DOHH2 (cell line): ENCODE data around the gene TNRC18.

Experiments used
- H3F3A ChIP-seq: fragments of 200-600 bp; sonication (generic), shearing (Covaris generic); 2 replicates; pipeline ENCODE4 v1.6.0; 2016; ENCODE audit warnings: antibody characterized with exemption, mild to moderate bottlenecking; ENCODE audit not compliant: control insufficient read depth, insufficient read depth
- H3K27ac ChIP-seq: fragments of 200-600 bp; sonication (generic); 2 replicates; pipeline ENCODE4 v1.5.1; 2014; ENCODE audit warnings: low read depth, mild to moderate bottlenecking, low read length, moderate library complexity
- H3K27me3 ChIP-seq: fragments of 200-600 bp; sonication (generic); 2 replicates; pipeline ENCODE4 v1.6.1; 2014; ENCODE audit warnings: mild to moderate bottlenecking, low read length, mixed read lengths; ENCODE audit not compliant: control insufficient read depth
- H3K36me3 ChIP-seq: fragments of 200-600 bp; sonication (generic); 2 replicates; pipeline ENCODE4 v1.6.1; 2014; ENCODE audit warnings: mild to moderate bottlenecking, low read length, moderate library complexity, mixed read lengths; ENCODE audit not compliant: control insufficient read depth
- H3K4me1 ChIP-seq: fragments of 200-600 bp; sonication (generic); 2 replicates; pipeline ENCODE4 v1.6.1; 2014; ENCODE audit warnings: mild to moderate bottlenecking, low read length, mixed read lengths; ENCODE audit not compliant: control insufficient read depth
- H3K4me2 ChIP-seq: fragments of 200-600 bp; sonication (generic); 2 replicates; pipeline ENCODE4 v1.6.0; 2014; ENCODE audit warnings: mild to moderate bottlenecking, low read length, moderate library complexity
- H3K4me3 ChIP-seq: fragments of 200-600 bp; sonication (generic); 2 replicates; pipeline ENCODE4 v1.5.1; 2014; ENCODE audit warnings: mild to moderate bottlenecking, low read length, mixed read lengths
- H3K79me2 ChIP-seq: fragments of 200-600 bp; sonication (generic); 2 replicates; pipeline ENCODE4 v1.6.1; 2014; ENCODE audit warnings: mild to moderate bottlenecking, low read length, mixed read lengths; ENCODE audit not compliant: control insufficient read depth
- H3K9me2 ChIP-seq: fragments of 200-600 bp; sonication (generic); replicated peaks from 2 replicates; pipeline ENCODE4 v1.6.1; 2014; ENCODE audit warnings: mild to moderate bottlenecking, low read length, mixed read lengths; ENCODE audit not compliant: control insufficient read depth
- H3K9me3 ChIP-seq: fragments of 200-600 bp; sonication (generic); 2 replicates; pipeline ENCODE4 v1.6.1; 2014; ENCODE audit warnings: antibody characterized with exemption, low read length, mixed read lengths; ENCODE audit not compliant: control insufficient read depth, insufficient read depth
- H4K20me1 ChIP-seq: fragments of 200-600 bp; sonication (generic); 2 replicates; pipeline ENCODE4 v1.6.0; 2014; ENCODE audit warnings: low read depth, mild to moderate bottlenecking, antibody characterized with exemption, low read length, moderate library complexity; ENCODE audit not compliant: control insufficient read depth, insufficient read depth
- EZH2phosphoT487 ChIP-seq: fragments of 200-600 bp; sonication (generic); IDR thresholded peaks from 2 replicates; pipeline ENCODE4 v1.6.1; 2017; ENCODE audit warnings: borderline replicate concordance, mild to moderate bottlenecking, antibody characterized with exemption, low read length, moderate library complexity, mixed read lengths
- TF ChIP-seq, protein P1 (sequence below): fragments of 200-600 bp; sonication (generic); IDR thresholded peaks from one replicate; pipeline ENCODE4 v1.5.1; 2014; ENCODE audit warnings: antibody characterized with exemption, mild to moderate bottlenecking, low read depth, low read length; ENCODE audit not compliant: poor library complexity, severe bottlenecking

Gene TNRC18

DNA sequence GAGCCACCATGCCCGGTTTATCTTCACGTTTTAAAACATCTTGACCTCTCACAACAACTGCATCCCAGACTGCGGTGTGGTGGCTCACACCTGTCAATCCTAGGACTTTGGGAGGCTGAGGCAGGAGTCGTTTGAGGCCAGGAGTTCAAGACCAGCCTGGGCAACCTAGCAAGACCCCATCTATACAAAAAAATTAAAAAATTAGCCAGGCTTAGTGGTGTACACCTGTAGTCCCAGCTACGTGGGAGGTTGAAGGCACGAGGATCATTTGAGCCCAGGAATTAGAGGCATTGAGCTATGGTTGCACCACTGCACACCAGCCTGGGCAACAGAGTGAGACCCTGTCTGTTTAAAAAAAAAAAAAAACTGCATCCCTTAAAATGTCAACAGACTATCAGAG lies 20.2 kb downstream of the TNRC18 start:
- Histone ChIP-seq H3K9me3 (no peaks in the 10 kb centered on the region), H4K20me1 (no peaks in the 10 kb centered on the region), H3K4me2 (no peak overlapping the region), H3K79me2 (no peaks in the 10 kb centered on the region), H3K4me1 (no peaks in the 10 kb centered on the region), H3F3A (no peaks in the 10 kb centered on the region), H3K4me3 (no peak overlapping the region), H3K27me3 (no peaks in the 10 kb centered on the region), H3K9me2 (no peaks in the 10 kb centered on the region), H3K36me3 (no peaks in the 10 kb centered on the region), H3K27ac (no peak overlapping the region)
- TF ChIP-seq, protein P1, sequence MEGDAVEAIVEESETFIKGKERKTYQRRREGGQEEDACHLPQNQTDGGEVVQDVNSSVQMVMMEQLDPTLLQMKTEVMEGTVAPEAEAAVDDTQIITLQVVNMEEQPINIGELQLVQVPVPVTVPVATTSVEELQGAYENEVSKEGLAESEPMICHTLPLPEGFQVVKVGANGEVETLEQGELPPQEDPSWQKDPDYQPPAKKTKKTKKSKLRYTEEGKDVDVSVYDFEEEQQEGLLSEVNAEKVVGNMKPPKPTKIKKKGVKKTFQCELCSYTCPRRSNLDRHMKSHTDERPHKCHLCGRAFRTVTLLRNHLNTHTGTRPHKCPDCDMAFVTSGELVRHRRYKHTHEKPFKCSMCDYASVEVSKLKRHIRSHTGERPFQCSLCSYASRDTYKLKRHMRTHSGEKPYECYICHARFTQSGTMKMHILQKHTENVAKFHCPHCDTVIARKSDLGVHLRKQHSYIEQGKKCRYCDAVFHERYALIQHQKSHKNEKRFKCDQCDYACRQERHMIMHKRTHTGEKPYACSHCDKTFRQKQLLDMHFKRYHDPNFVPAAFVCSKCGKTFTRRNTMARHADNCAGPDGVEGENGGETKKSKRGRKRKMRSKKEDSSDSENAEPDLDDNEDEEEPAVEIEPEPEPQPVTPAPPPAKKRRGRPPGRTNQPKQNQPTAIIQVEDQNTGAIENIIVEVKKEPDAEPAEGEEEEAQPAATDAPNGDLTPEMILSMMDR: no peak
- no peak for TF ChIP-seq EZH2phosphoT487

DNA sequence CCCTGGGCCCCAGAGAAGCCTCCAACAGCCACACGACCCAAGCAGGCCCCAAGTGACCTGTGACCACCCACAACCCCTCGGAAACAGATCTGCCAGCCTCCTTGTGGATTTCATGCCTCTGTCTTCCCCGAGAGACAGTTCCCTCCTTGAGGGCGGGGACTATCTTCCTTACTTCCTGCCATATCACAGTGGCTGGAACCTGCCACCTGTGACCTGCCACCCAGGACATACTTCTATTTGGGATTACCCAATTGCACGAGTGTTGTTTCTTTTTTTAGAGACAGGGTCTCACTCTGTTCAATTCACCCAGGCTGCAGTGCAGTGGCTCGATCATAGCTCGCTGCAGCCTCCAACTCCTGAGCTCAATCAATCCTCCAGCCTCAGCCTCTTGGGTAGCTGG lies 25.9 kb downstream of the TNRC18 start:
- H3K27ac ChIP-seq: no peak overlapping the region
- TF ChIP-seq EZH2phosphoT487: no peak
- TF ChIP-seq, protein P1: no peak
- no peaks in the 10 kb centered on the region for H3K9me3 ChIP-seq
- H3K4me1 ChIP-seq: peaks cover 20% of the 10 kb centered on the region
- peak overlapping the region; percentile 71 for H3K4me2 ChIP-seq
- no peaks in the 10 kb centered on the region for H3F3A ChIP-seq
- peaks cover 19% of the 10 kb centered on the region for H3K36me3 ChIP-seq
- H3K79me2 ChIP-seq: peaks cover 28% of the 10 kb centered on the region
- H3K4me3 ChIP-seq: peak overlapping the region; percentile 75
- no peaks in the 10 kb centered on the region for H3K9me2 ChIP-seq
- H4K20me1 ChIP-seq: peaks cover 9% of the 10 kb centered on the region; the same call in 1 of the 2 replicates
- H3K27me3 ChIP-seq: no peaks in the 10 kb centered on the region

GRCh38 chr7:5396999-5397663 lies 26.5 kb downstream of the TNRC18 start:
- H3K4me1 ChIP-seq: peaks cover 20% of the 10 kb centered on the region
- H3K36me3 ChIP-seq: peaks cover 19% of the 10 kb centered on the region
- H4K20me1 ChIP-seq: peaks cover 9% of the 10 kb centered on the region; the same call in 1 of the 2 replicates
- peak overlapping the region; percentile 71 for H3K4me2 ChIP-seq
- H3K9me2 ChIP-seq: no peaks in the 10 kb centered on the region
- H3K27ac ChIP-seq: peak overlapping the region; percentile 57
- H3K4me3 ChIP-seq: peak overlapping the region; percentile 75
- no peaks in the 10 kb centered on the region for H3K27me3 ChIP-seq
- TF ChIP-seq, protein P1: no peak
- no peak for TF ChIP-seq EZH2phosphoT487
- H3K79me2 ChIP-seq: peaks cover 28% of the 10 kb centered on the region
- no peaks in the 10 kb centered on the region for H3K9me3 ChIP-seq
- no peaks in the 10 kb centered on the region for H3F3A ChIP-seq
